HepG2 (cell line): ENCODE data around the gene SLTM.

Experiments used
- CHD4 ChIP-seq: fragments of 200-600 bp; sonication (generic); IDR thresholded peaks from 2 replicates; pipeline ENCODE4 v1.7.0; 2017; ENCODE audit warnings: mild to moderate bottlenecking, low read length, borderline replicate concordance
- IRF2 ChIP-seq: IDR thresholded peaks from 2 replicates; pipeline ENCODE4 v1.6.1; 2018; ENCODE audit warnings: missing genetic modification reagents, missing compliant biosample characterization
- MED1 ChIP-seq: sonication (generic); formaldehyde crosslinking; IDR thresholded peaks from 2 replicates; pipeline ENCODE4 v1.4.0; 2020; ENCODE audit warnings: missing genetic modification reagents
- MYC ChIP-seq: sonication (generic); formaldehyde crosslinking; IDR thresholded peaks from 2 replicates; pipeline ENCODE4 v1.9.0; 2021; ENCODE audit warnings: missing genetic modification reagents, borderline replicate concordance
- POLR2AphosphoS5 ChIP-seq: IDR thresholded peaks from 2 replicates; pipeline ENCODE4 v1.6.1; 2012; ENCODE audit warnings: low read depth, low read length
- SALL2 ChIP-seq: sonication (generic); formaldehyde crosslinking; IDR thresholded peaks from 2 replicates; pipeline ENCODE4 v1.8.1; 2023; ENCODE audit warnings: mild to moderate bottlenecking, missing genetic modification reagents, inconsistent platforms
- SUZ12 ChIP-seq: fragments of 150-350 bp; IDR thresholded peaks from 2 replicates; pipeline ENCODE4 v1.6.1; 2014; ENCODE audit warnings: low read depth, low read length
- ZNF589 ChIP-seq: sonication (generic); formaldehyde crosslinking; conservative IDR thresholded peaks from 2 replicates; pipeline ENCODE4 v1.8.0; 2022; ENCODE audit warnings: mild to moderate bottlenecking, moderate library complexity, missing genetic modification reagents
- TF ChIP-seq, protein P1 (sequence below): sonication (generic); formaldehyde crosslinking; IDR thresholded peaks from 2 replicates; pipeline ENCODE4 v1.4.0; 2020; ENCODE audit warnings: missing genetic modification reagents
- TF ChIP-seq, protein P2 (sequence below): IDR thresholded peaks from 2 replicates; pipeline ENCODE4 v1.6.1; 2016; ENCODE audit warnings: missing compliant biosample characterization, missing genetic modification reagents, borderline replicate concordance
- TF ChIP-seq, protein P3 (sequence below): sonication (generic); formaldehyde crosslinking; IDR thresholded peaks from 2 replicates; pipeline ENCODE4 v1.4.0; 2020; ENCODE audit warnings: mild to moderate bottlenecking, missing genetic modification reagents

DNA sequence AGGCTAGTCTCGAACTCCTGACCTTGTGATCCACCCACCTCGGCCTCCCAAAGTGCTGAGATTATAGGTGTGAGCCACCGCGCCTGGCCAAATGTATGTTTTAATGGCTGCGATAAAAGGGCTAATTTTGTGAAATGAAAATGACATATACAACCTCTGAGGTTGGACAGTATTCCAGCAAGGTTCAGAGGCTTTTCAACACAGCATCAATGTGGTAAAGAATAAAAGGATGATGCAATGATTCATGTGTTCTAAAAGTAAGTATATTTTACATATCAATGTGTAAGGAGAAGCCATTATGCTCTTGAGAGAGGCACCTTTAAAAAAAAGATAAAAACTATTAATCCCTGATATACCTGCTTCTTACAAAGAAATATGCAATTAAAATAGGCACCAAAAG lies 6.7 kb downstream of the SLTM start:
- TF ChIP-seq IRF2 (CRISPR knock-in tag), result no peak
- TF ChIP-seq ZNF589 (CRISPR knock-in tag), result no peak
- no peak for TF ChIP-seq SUZ12
- TF ChIP-seq, protein P1, sequence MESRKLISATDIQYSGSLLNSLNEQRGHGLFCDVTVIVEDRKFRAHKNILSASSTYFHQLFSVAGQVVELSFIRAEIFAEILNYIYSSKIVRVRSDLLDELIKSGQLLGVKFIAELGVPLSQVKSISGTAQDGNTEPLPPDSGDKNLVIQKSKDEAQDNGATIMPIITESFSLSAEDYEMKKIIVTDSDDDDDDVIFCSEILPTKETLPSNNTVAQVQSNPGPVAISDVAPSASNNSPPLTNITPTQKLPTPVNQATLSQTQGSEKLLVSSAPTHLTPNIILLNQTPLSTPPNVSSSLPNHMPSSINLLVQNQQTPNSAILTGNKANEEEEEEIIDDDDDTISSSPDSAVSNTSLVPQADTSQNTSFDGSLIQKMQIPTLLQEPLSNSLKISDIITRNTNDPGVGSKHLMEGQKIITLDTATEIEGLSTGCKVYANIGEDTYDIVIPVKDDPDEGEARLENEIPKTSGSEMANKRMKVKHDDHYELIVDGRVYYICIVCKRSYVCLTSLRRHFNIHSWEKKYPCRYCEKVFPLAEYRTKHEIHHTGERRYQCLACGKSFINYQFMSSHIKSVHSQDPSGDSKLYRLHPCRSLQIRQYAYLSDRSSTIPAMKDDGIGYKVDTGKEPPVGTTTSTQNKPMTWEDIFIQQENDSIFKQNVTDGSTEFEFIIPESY (CRISPR knock-in tag), result no peak
- TF ChIP-seq, protein P2, sequence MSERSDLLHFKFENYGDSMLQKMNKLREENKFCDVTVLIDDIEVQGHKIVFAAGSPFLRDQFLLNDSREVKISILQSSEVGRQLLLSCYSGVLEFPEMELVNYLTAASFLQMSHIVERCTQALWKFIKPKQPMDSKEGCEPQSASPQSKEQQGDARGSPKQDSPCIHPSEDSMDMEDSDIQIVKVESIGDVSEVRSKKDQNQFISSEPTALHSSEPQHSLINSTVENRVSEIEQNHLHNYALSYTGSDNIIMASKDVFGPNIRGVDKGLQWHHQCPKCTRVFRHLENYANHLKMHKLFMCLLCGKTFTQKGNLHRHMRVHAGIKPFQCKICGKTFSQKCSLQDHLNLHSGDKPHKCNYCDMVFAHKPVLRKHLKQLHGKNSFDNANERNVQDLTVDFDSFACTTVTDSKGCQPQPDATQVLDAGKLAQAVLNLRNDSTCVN, result no peak
- TF ChIP-seq MYC, result no peak
- TF ChIP-seq POLR2AphosphoS5, result no peak
- no peak for TF ChIP-seq SALL2 (CRISPR knock-in tag)
- TF ChIP-seq CHD4, result no peak
- TF ChIP-seq, protein P3, sequence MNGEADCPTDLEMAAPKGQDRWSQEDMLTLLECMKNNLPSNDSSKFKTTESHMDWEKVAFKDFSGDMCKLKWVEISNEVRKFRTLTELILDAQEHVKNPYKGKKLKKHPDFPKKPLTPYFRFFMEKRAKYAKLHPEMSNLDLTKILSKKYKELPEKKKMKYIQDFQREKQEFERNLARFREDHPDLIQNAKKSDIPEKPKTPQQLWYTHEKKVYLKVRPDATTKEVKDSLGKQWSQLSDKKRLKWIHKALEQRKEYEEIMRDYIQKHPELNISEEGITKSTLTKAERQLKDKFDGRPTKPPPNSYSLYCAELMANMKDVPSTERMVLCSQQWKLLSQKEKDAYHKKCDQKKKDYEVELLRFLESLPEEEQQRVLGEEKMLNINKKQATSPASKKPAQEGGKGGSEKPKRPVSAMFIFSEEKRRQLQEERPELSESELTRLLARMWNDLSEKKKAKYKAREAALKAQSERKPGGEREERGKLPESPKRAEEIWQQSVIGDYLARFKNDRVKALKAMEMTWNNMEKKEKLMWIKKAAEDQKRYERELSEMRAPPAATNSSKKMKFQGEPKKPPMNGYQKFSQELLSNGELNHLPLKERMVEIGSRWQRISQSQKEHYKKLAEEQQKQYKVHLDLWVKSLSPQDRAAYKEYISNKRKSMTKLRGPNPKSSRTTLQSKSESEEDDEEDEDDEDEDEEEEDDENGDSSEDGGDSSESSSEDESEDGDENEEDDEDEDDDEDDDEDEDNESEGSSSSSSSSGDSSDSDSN (CRISPR knock-in tag), result no peak
- TF ChIP-seq MED1 (CRISPR knock-in tag), result no peak
